ENCODE measurements around the gene PRKN.

- TF ChIP-seq CTCF (IDR thresholded peaks at IDR 0.05) (no peak), POLR2A (IDR thresholded peaks at IDR 0.05) (no peak)
Observed at GRCh38 chr6:161403717-161404116, 1323.8 kb downstream of the PRKN start.

All from tibial nerve (tissue), 3 donors.